ENCODE measurements around the gene RIN1. TPM values are rescaled to one million over a fixed set of nuclear protein-coding genes. Genes with fewer than 3 reads are reported as not detected.
"Not testable (repeated sequence)": the region's sequence is repeated elsewhere in the genome, so short reads cannot be mapped to it uniquely, and the experiment has no call there.

RIN1 gene
- total RNA-seq, 1 donor from 2014 or later: 2.2 TPM

DNA sequence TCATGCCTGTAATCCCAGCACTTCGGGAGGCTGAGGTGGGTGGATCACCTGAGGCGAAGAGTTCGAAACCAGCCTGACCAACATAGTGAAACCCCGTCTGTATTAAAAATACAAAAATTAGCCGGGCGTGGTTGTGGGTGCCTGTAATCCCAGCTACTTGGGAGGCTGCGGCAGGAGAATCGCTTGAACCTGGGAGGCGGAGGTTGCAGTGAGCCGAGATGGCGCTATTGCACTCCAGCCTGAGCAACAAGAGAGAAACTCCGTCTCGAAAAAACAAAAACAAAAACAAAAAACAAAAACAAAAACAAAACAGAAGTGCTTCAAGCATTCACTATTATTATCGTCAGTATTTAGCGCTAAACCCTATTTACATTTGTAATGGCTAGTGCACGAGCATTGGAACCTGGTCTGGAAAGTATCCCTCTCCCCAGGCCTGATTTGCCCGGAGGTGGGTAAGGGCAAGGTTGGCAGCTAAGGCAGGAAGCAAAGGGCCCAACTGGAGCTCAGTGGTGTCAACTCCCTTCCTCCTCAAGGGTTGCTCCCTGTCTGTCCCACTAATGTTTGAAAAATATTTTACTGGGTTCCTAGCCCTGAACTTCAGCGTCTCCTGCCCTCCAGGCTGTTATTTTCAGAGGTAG lies 25.3 kb downstream of the RIN1 start:
- DNase-seq (ENCODE audit: low spot score): not testable (repeated sequence)
- intact Hi-C loops (cut with DNase I): loop anchor here (2.0 kb wide), 1 partner anchor 76 kb away; no protein-coding TSS in a partner anchor

DNA sequence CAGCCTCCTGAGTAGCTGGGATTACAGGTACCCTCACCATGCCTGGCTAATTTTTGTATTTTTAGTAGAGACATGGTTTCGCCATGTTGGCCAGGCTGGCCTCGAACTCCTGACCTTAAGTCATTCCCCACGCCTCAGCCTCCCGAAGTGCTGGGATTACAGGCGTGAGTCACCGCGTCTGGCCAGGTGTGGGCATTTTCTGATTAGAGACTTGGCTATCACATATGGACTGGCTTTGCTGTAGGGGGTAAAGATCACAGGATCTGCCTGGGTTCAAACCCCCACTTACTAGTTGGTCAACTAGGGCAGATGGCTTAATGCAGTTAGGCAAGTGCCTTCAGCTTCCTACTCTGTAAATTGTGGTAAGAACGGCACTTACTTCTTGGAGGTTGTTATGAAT lies 25.9 kb downstream of the RIN1 start:
- intact Hi-C loops (cut with DNase I): loop anchor here (2.0 kb wide), 1 partner anchor 76 kb away; no protein-coding TSS in a partner anchor
- DNase-seq (ENCODE audit: low spot score): no peak

DNA sequence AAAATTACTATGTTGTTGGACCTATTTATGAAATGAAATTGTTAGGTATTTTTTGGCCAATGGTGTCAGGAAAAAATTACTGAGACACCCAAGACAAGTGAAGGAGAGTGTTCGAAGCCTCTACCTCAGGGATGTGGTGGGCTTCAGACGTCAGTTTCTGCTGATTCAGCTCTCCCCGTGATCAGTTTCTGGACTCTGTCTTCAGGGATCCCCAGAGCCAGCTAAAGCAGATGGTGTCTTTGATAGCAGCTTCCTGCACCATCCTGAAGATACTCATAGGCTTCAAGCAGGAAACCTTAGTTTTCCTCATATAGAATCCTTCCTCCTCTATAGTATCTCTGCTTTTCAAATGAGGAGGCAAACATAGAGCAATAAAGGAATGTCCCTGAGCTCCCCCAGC lies 26.8 kb downstream of the RIN1 start:
- no peak for DNase-seq (ENCODE audit: low spot score)
- intact Hi-C loops (cut with DNase I): no loop called here

DNA sequence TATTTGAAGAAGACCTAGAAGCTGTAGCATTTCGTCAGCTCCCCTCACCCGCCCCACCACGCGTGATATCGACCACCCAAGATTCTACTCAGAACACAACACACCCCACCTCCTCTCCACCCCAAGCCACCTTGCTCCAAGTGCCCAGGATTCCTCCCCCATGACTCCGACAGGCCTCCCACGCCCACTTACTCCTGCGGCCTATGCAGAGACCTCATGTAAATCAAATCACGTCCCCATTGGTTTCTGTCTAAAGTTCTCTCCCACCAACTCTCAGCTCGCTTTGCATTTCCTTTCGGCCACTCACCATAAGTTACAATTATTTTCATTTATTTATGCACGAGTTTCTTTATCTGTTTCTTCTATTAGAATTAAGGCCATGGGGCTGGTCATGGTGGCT lies 33.6 kb downstream of the RIN1 start:
- no peak for DNase-seq (ENCODE audit: low spot score)
- intact Hi-C loops (cut with DNase I): no loop called here

DNA sequence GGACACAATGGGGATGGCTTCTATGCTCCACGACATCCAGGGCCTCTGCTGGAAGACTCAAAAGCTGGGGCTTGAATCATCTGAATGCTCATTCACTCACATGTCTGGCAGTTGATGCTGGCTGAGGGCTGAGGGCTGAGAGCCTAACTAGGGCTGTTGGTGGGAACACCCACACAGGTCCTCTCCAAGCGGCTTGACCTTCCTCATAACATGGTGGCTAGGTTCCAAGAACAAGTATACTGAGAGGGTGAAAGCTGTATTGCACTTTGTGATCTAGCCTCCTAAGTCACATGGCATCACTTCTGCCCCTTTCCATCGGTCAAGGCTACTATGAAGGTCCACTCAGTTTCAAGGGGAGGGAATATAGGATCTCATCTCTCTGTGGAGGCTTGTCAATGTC lies 37.0 kb downstream of the RIN1 start:
- DNase-seq (ENCODE audit: low spot score): no peak
- intact Hi-C loops (cut with DNase I): no loop called here

DNA sequence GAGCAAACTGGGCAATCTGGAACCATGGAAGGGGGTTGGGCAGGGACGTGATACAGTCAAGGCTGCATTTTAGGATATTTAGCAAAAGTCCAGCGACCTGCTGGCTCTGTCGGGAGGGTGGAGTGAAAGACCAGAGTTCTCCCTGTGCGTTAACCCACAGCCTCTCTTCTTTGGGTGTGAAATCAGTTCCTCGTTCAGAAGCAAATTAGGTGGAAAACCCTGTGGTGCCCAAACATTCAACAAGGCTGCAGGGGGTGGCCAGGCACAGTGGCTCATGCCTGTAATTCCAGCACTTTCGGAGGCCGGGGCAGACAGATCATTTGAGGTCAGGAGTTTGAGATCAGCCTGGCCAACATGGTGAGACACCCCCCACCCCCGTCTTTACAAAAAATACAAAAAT lies 38.6 kb downstream of the RIN1 start:
- no peak for DNase-seq (ENCODE audit: low spot score)
- intact Hi-C loops (cut with DNase I): no loop called here

DNA sequence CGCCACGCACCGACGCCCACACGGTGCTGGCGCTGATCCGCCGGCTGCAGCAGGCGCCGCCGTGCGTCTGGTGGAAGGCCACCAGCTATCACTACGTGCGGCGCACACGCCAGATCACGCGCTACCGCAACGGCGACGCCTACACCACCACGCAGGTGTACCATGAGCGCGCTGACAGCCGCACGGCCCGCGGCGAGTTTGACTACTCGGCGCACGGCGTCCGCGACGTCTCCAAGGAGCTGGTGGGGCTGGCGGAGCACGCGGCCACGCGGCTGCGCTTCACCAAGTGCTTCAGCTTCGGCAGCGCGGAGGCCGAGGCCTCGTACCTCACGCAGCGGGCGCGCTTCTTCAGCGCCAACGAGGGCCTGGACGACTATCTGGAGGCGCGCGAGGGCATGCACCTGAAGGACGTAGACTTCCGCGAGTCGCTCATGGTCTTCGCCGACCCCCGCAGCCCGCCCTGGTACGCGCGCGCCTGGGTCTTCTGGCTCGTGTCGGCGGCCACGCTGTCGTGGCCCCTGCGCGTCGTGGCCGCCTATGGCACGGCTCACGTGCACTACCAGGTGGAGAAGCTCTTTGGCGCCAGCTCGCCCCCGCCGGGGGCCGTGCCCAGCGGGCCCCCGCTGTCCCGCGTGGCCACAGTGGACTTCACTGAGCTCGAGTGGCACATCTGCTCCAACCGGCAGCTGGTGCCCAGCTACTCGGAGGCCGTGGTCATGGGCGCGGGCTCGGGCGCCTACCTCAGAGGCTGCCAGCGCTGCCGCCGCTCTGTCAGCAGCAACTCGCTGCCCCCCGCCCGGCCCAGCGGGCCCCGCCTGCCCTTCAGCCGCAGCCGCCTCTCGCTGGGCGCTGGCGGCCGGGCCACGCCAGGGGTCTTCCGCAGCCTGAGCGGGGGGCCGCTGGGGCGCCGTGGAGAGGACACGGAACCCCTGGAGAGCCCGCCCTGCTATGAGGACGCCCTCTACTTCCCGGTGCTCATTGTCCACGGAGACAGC lies 41.3 kb downstream of the RIN1 start:
- no peak for DNase-seq (ENCODE audit: low spot score)
- intact Hi-C loops (cut with DNase I): no loop called here

DNA sequence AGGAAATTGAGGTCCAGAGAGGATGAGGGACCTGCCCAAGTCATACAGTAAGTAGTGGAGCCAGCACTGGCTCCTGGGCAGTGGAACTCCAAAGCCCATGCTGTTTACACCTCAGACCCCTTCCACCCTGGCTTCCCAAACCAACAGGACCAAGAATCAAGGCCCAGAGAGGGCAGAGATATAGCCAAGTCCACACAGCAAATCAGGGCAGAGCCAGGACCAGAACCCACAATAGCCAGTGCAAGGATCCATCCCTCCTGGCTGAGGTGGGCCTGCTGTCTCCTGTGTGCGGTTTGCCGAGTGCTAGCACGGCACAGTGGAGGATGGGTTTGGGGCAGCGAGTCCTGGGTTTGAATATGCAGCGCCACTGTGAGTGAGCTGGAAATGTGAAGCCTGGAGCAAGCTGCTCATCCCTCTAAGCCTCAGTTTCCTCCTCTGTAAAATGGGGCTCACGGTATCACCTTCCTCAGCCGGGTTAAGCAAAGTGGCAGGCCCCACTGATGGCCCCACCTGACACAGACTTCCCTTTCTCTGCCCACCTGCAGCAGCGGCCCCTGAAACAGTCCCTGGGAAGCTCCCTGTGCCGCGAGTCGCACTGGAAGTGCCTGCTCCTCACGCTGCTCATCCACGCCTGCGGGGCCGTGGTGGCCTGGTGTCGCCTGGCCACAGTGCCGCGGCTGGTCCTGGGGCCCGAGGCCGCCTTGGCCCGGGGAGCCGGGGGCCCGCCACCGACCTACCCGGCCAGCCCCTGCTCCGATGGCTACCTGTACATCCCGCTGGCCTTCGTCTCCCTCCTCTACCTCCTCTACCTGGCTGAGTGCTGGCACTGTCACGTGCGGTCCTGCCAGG lies 42.2 kb downstream of the RIN1 start:
- intact Hi-C loops (cut with DNase I): no loop called here
- no peak for DNase-seq (ENCODE audit: low spot score)

DNA sequence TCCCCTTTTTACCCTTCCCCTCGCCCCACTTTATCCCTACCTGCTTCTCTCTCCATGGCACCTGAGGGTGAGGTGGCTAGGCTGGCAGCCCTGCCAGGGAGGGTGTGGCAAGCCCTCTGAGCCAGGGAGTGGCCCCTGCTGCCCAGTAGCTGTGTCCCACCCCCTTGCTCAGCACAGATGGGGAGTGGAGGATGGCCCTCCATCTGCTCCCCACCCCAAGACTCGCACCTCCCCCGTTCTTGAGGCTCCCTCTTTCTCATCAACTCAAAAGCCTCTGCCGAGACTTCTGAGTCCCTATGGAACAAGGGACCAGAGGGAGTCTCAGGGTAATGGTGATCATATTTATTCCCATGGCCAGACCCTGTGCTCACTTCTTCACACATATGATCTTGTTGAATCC lies 42.9 kb downstream of the RIN1 start:
- intact Hi-C loops (cut with DNase I): no loop called here
- no peak for DNase-seq (ENCODE audit: low spot score)

DNA sequence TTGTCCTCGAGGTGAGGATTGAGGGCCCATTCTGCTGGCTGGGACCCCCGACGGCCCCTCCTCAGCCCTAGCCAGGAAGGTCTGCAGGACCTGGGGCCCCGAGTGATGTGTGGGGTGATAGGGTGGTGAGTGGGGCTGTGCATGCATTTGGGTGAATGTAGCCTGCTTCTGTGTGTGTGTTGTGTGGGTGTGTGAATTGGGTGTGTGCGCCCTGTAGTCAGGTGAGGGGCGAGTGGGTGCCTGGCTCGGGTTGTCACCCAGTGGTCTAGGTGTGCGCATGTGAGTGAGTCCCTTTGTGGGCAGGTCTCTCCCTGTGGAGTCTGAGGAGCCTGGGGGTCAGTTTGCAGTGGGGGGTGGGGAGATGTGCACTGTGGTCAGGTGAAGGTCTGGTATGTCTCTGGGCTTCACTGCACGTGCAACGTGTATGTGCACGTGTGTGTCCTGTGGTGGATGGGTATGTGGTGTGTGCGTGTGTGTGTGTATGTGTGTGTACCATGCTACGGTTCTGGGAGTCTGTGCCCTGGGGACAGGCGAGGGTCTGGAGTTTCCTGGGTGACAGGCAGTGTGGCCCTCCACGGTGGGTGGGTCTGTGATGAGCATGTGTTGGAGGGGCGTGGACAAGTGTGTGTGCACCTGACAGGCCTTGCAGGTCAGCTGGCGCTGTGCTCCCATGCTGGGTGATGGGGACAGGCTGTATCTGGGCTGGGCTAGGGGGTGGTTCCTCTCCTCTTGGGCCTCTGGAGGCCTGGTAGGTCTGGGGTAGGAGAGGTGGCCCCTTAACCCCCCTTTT lies 43.5 kb downstream of the RIN1 start:
- no peak for DNase-seq (ENCODE audit: low spot score)
- intact Hi-C loops (cut with DNase I): no loop called here

DNA sequence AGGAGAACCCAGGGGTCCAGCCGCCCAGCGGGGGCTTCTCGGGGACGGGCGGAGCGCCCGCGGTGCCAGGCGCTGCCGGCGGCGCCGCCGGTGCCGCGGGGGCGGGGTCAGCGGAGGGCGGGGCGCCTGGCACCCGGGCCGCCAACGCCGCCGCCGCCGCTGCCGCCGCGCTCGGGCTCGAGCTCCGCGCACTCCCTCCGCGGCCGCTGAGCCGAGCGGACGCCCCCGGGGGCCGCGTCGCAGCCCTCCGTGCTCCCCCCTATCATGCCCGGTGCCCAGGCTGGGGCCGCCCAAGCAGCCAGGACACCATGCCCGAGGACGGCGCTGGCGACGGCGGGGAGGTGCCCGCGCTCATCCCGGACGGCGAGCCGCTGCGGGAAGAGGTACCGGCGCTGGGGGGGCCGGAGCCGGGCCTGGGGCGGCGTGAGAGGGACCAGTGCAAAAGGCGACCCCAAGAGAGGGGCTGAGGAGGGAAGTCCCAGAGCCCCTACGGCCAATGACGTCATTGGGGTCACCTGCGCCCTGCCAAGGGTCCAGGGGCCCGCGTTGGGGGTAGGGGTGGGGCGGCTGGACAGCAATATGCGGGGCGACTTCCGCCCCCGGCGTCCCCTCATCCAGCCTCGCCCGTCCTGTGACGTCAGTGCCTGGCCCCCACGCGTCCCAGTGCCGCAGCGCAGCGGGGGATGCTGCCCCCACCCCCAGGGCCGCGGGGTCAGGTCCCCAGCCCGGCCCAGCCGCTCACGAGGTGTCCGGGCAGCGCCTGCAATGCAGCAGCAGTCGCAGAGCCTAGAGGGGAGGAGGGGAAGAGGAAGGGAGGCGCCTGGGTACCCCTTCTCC lies 44.3 kb downstream of the RIN1 start, which contains the start of gene TMEM151A:
Gene TMEM151A, plus strand, starts transcription at position 189 of the 837 bp plus-strand sequence. Its CDS starts 120 bp downstream, at position 309.
- intact Hi-C loops (cut with DNase I): no loop called here
- no peak for DNase-seq (ENCODE audit: low spot score)

DNA sequence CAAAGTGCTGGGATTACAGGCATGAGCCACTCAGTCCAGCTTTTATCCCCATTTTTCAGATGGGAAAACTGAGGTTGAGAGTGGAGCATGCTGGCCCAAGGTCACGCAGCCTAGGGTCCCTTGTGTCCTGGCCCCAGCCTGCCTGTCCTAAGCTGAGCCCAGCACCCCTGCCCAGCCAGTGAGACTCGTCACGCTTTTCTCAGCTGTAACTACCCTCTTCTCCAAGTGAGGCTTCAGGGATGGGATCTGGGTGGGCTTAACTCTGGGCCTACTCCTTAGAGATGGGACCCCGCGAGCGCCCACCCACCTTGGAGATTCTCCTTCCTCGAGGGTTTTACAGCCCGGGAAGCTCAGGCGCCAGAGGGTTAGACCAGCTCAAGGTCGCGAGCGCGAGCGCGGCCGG lies 44.9 kb downstream of the RIN1 start:
- intact Hi-C loops (cut with DNase I): no loop called here

DNA sequence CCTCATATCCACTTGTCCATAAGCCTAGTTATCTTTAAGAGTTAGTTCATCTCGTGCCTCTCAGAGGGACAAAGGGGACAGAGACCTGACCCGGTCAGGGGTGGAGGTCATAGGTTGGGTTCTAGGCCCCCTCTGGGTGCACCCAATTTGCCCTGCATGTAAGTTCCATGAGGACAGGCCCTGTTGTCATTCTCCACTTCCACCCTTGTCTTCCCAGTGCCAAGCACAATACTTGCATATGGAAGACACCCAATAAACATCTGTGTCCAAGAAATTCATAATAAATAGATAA lies 46.0 kb downstream of the RIN1 start:
- DNase-seq (ENCODE audit: low spot score): no peak

More for the DNA sequence above, 44.9 kb downstream of the RIN1 start:
- no peak for DNase-seq (ENCODE audit: low spot score)

DNA sequence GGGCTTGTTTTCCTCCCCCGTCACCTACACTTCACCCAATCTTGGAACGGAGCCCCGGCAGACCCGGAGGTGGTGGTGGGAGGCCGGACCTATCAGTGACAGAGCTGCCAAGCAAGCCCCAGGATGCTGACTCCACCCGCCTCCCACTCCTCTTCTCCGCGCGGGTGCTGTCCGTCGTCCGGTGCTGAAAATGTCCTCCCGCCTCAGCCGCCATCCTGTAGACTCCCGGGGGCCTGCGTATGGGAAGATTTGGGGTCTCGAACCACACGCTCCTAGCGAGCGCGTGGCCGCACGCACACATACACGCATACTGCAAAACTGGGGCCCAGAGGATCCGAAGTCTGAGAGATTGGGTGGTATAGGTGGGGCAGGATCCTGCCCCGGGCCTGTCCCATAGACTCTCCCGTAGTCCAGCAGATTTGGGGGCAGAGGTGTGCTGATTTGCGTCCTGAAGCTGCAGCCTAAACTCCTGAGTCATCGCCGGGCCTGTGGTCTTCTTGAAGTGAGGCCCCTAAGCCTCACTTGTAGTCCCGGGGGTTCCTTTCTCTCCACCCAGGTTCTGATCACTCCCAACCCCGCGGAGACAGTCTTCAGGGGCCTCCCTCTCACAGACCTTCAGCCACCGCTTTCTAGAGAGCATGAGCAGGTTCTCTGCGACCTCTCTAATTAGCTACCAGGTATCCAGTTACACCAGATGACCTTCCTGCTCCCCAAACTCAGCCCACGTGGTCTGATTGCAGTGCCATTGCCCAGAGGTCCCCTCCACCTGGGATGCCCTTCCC lies 46.5 kb downstream of the RIN1 start:
- peak; percentile 83 for DNase-seq (ENCODE audit: low spot score)
- intact Hi-C loops (cut with DNase I): loop anchor here (2.0 kb wide), 1 partner anchor 21 kb away; the partner anchor contains the start of gene RAB1B

More for the DNA sequence above, 46.0 kb downstream of the RIN1 start:
- intact Hi-C loops (cut with DNase I): no loop called here

DNA sequence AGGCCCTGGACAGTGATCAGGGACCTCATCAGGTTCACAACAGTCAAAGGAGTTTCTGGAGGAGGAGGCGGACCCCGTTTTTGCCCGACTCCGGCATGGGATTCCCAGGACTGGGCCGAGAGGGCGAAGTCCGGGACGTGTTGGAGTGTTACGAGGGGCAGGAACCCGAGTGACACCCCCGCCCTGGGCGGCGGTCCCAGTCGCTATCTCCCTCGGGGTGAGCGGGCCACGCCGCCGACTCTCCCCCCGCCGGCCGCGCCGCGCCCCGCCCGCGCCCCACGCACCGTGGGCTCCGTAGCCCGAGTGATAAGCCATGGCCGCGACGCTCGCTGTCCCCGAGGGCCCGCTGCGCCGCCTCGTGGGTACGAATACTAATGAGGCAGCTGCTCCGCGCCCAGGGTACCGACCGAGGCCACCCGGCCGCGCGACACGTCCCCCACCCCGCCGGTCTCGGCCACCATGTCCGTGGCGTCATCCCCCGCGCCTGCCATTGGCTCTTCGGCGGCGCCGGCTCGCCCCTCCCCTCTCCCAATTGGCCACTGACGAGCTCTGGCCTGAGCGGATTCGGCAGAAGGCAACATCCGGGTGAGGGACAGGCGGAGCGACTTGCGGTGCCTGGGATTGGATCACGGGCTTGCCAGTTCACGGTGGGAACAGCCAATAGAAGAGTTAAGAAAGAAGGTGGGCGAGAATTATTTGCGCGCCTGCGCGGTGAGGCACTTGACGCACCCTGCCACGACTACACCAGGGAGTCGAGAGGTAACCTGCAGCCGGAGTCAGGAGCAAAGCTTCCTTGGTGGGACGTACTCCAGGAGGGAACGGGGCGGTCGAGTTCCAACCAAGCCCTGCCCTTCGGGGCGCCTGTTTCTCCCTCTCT lies 47.3 kb downstream of the RIN1 start, which contains the start of gene YIF1A:
Gene YIF1A, minus strand, starts transcription at position 473 of the 877 bp plus-strand sequence. Its CDS starts 158 bp downstream, at position 315.
- intact Hi-C loops (cut with DNase I): loop anchor here (2.0 kb wide), 1 partner anchor 20 kb away; the partner anchor contains the start of gene RAB1B

More for the DNA sequence above, 47.3 kb downstream of the RIN1 start, which contains the start of gene YIF1A:
- peak; percentile 99 for DNase-seq (ENCODE audit: low spot score)

Measured in cardiac septum (tissue), 1 donor.